Nephron progenitor cell (in vitro differentiated cells): Measurements from ENCODE around the gene ACER1.
A peak's percentile ranks its signal among the peaks of the same experiment; 100 is the strongest.
"Not testable (repeated sequence)": the region's sequence is repeated elsewhere in the genome, so short reads cannot be mapped to it uniquely, and the experiment has no call there.

Experiments
- DNase-seq: peaks from one replicate; pipeline ENCODE4 v3.0.0; 2021
- H3K27ac Mint-ChIP-seq: 2 replicates; pipeline ENCODE4 v1.8.0; 2021; ENCODE audit warnings: mild to moderate bottlenecking, moderate library complexity, mixed read lengths
- H3K27me3 Mint-ChIP-seq: 2 replicates; pipeline ENCODE4 v1.8.0; 2021; ENCODE audit warnings: mild to moderate bottlenecking, low read depth, mixed read lengths; ENCODE audit not compliant: poor library complexity
- H3K36me3 Mint-ChIP-seq: 2 replicates; pipeline ENCODE4 v1.8.0; 2021; ENCODE audit warnings: low read depth, mixed read lengths
- H3K4me1 Mint-ChIP-seq: 2 replicates; pipeline ENCODE4 v1.8.0; 2021; ENCODE audit warnings: mixed read lengths
- H3K4me3 Mint-ChIP-seq: 2 replicates; pipeline ENCODE4 v1.8.0; 2021; ENCODE audit warnings: mild to moderate bottlenecking, moderate library complexity, mixed read lengths
- H3K9me3 Mint-ChIP-seq: 2 replicates; pipeline ENCODE4 v1.8.0; 2021; ENCODE audit warnings: mild to moderate bottlenecking, moderate library complexity, mixed read lengths
- TF ChIP-seq, protein P1 (sequence below): fragments of 200-600 bp; sonication (generic); IDR thresholded peaks from 2 replicates; pipeline ENCODE4 v1.5.0; 2021; ENCODE audit warnings: antibody characterized with exemption

ACER1 gene

DNA sequence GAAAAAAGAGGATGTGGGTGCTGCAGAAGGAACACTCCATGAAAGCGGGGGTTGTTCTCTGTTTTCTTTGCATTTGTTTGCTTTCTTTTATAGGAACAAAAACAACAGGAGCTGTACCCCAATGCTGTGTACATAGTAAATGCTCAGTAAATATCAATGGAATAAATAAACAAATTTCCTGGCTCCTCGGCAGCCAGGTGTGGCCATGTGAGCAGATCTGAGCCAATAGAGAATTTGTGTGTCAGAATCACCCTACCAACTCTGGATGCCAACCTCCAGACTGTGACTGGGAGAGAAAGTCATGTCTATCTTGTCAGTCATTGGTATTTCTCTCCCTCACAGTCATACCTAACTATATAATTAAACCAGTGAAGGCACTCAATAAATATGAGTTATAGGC is 17.3 kb upstream of the ACER1 start:
- TF ChIP-seq, protein P1, sequence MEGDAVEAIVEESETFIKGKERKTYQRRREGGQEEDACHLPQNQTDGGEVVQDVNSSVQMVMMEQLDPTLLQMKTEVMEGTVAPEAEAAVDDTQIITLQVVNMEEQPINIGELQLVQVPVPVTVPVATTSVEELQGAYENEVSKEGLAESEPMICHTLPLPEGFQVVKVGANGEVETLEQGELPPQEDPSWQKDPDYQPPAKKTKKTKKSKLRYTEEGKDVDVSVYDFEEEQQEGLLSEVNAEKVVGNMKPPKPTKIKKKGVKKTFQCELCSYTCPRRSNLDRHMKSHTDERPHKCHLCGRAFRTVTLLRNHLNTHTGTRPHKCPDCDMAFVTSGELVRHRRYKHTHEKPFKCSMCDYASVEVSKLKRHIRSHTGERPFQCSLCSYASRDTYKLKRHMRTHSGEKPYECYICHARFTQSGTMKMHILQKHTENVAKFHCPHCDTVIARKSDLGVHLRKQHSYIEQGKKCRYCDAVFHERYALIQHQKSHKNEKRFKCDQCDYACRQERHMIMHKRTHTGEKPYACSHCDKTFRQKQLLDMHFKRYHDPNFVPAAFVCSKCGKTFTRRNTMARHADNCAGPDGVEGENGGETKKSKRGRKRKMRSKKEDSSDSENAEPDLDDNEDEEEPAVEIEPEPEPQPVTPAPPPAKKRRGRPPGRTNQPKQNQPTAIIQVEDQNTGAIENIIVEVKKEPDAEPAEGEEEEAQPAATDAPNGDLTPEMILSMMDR: no peak
- Mint-ChIP-seq H3K27ac (no peak overlapping the region), H3K4me1 (no peaks in the 10 kb centered on the region), H3K36me3 (no peaks in the 10 kb centered on the region), H3K9me3 (peaks cover 20% of the 10 kb centered on the region), H3K4me3 (no peak overlapping the region), H3K27me3 (peaks cover 44% of the 10 kb centered on the region)
- DNase-seq: no peak

GRCh38 chr19:6349271-6349670 is 15.9 kb upstream of the ACER1 start:
- not testable (repeated sequence) for H3K4me3 Mint-ChIP-seq, H3K4me1 Mint-ChIP-seq, H3K27ac Mint-ChIP-seq, H3K36me3 Mint-ChIP-seq, DNase-seq
- peaks cover 16% of the 10 kb centered on the region for H3K9me3 Mint-ChIP-seq
- peaks cover 44% of the 10 kb centered on the region for H3K27me3 Mint-ChIP-seq

GRCh38 chr19:6343462-6343861 is 10.1 kb upstream of the ACER1 start:
- H3K36me3 Mint-ChIP-seq: no peaks in the 10 kb centered on the region
- DNase-seq: no peak
- no peak overlapping the region for H3K27ac Mint-ChIP-seq
- peaks cover 15% of the 10 kb centered on the region for H3K9me3 Mint-ChIP-seq
- H3K4me3 Mint-ChIP-seq: no peak overlapping the region
- TF ChIP-seq, protein P1: no peak
- H3K27me3 Mint-ChIP-seq: peaks cover 16% of the 10 kb centered on the region
- H3K4me1 Mint-ChIP-seq: peaks cover 4% of the 10 kb centered on the region

GRCh38 chr19:6340493-6341201 is 7.2 kb upstream of the ACER1 start:
- Mint-ChIP-seq H3K4me3 (no peak overlapping the region), H3K9me3 (peaks cover 15% of the 10 kb centered on the region), H3K27me3 (peaks cover 7% of the 10 kb centered on the region), H3K27ac (peak overlapping the region; percentile 49), H3K4me1 (peaks cover 4% of the 10 kb centered on the region), H3K36me3 (no peaks in the 10 kb centered on the region)
- TF ChIP-seq, protein P1: peak; percentile 12
- DNase-seq: no peak

GRCh38 chr19:6334490-6335285 is 1.3 kb upstream of the ACER1 start:
- no peak overlapping the region for H3K27ac Mint-ChIP-seq
- no peak overlapping the region for H3K4me3 Mint-ChIP-seq
- no peaks in the 10 kb centered on the region for H3K4me1 Mint-ChIP-seq
- no peak for DNase-seq
- peaks cover 3% of the 10 kb centered on the region for H3K27me3 Mint-ChIP-seq
- no peaks in the 10 kb centered on the region for H3K9me3 Mint-ChIP-seq
- H3K36me3 Mint-ChIP-seq: no peaks in the 10 kb centered on the region
- TF ChIP-seq, protein P1: no peak

- H3K4me1 Mint-ChIP-seq: no peaks in the 10 kb centered on the region
- H3K27me3 Mint-ChIP-seq: peaks cover 28% of the 10 kb centered on the region
- H3K36me3 Mint-ChIP-seq: peaks cover 4% of the 10 kb centered on the region
- no peak for DNase-seq
- peaks cover 32% of the 10 kb centered on the region for H3K9me3 Mint-ChIP-seq
- TF ChIP-seq, protein P1: no peak
- H3K27ac Mint-ChIP-seq: no peak overlapping the region
- H3K4me3 Mint-ChIP-seq: no peak overlapping the region
These were observed 6.6 kb downstream of the ACER1 start for GRCh38 chr19:6326815-6327214.
